ENCODE measurements around the gene RGS7. TPM values are rescaled to one million over a fixed set of nuclear protein-coding genes. Genes with fewer than 3 reads are reported as not detected.
A peak's percentile ranks its signal among the peaks of the same experiment; 100 is the strongest.

RGS7 gene
- total and polyA plus RNA-seq, 2 of the 8 experiments (the other 6 are each of a cell fraction or from before 2014, with no cell fraction given), result 1.6 to 3.0 TPM

DNA sequence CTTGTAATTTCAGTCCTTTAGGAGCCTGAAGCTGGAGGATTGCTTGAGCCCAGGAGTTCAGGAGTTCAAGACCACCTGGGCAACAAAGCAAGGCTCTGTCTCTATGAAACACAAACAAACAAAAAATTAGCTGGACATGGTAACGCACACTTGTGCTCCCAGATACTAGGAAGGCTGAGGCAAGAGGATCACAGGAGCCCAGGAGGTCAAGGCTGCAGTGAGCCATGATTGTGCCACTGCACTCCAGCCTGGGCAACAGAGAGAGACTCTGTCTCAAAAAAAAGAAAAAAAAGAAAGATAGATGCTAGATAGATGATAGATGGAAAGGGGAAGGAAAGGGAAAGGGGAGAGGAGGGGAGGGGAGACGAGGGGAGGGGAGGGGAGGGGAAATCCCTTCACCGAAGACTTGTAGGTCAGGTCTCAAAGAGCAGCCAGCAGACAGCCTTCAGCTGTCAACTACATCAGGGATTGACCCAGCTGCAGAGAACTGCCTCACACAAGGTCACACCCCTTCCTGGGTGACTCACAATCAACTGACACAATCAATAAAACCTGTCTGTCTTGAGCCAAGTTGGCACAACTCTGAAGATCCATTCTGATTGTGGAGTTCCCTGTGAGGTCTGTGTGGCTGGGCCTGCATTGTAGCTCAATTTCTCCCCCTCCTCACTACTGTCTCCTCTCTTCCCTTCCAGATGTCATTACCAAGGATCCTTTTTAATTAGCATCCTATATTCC lies 200.6 kb downstream of the RGS7 start:
- Histone ChIP-seq H4K8ac (ENCODE audit: extremely low read depth, insufficient read depth, low read length) (no peak overlapping the region), H2BK5ac (ENCODE audit: low read depth, low read length) (no peak overlapping the region; the same call in 1 of the 2 replicates), H3K27ac (ENCODE audit: low read depth, low read length) (no peak overlapping the region), H2BK15ac (ENCODE audit: low read length) (0 out of 2 replicates have a peak overlapping the region, but pooled peaks have one; percentile 10), H3K18ac (ENCODE audit: extremely low read depth, low read length) (no peak overlapping the region), H4K91ac (replicated peaks; ENCODE audit: insufficient read length, low read length) (no peak overlapping the region), H2AK5ac (ENCODE audit: low read depth, low read length) (no peak overlapping the region), H3K79me2 (ENCODE audit: control insufficient read depth in 1 of 2, insufficient read depth in 2 of 2, low read length in 2 of 2) (no peaks in the 10 kb centered on the region), H4K5ac (ENCODE audit: insufficient read length, low read depth, low read length) (no peak overlapping the region), H4K20me1 (replicated peaks in 1 of 2; ENCODE audit: control insufficient read depth in 1 of 2, insufficient read depth in 2 of 2, low read length in 2 of 2) (no peaks in the 10 kb centered on the region), H3K14ac (ENCODE audit: insufficient read length) (no peak overlapping the region), H3K9me3 (ENCODE audit: insufficient read depth in 2 of 2, low read depth in 1 of 2, low read length in 1 of 2) (no peaks in the 10 kb centered on the region), H2BK120ac (replicated peaks; ENCODE audit: low read depth, low read length) (no peak overlapping the region), H3K4me2 (ENCODE audit: insufficient read depth in 1 of 2, low read depth in 2 of 2, low read length in 2 of 2) (no peak overlapping the region), H3K79me1 (ENCODE audit: low read depth, low read length) (no peaks in the 10 kb centered on the region), H2AFZ (ENCODE audit: low read length) (no peak overlapping the region), H3K23ac (ENCODE audit: insufficient read length) (no peak overlapping the region), H2BK20ac (ENCODE audit: low read length) (no peak overlapping the region), H3K27me3 (replicated peaks in 1 of 4; ENCODE audit: control insufficient read depth in 3 of 4, extremely low read depth in 1 of 4, insufficient read depth in 3 of 4, low read length in 3 of 4) (no peaks in the 10 kb centered on the region), H3K4me3 (ENCODE audit: extremely low read depth in 1 of 4, insufficient read depth in 2 of 4, low read depth in 3 of 4, low read length in 4 of 4) (no peak overlapping the region), H2BK12ac (ENCODE audit: low read depth, low read length) (no peak overlapping the region), H3K4me1 (replicated peaks in 1 of 4; ENCODE audit: control insufficient read depth in 3 of 4, insufficient read depth in 4 of 4, low read length in 3 of 4) (no peaks in the 10 kb centered on the region), H3K23me2 (ENCODE audit: low read depth, low read length) (no peaks in the 10 kb centered on the region), H3K4ac (replicated peaks; ENCODE audit: insufficient read length, low read depth, low read length) (no peak overlapping the region), H3K36me3 (ENCODE audit: control insufficient read depth in 2 of 4, insufficient read depth in 4 of 4, low read length in 3 of 4) (no peaks in the 10 kb centered on the region), H3K56ac (replicated peaks; ENCODE audit: insufficient read length, low read depth, low read length) (no peak overlapping the region), H3K9ac (replicated peaks in 1 of 4; ENCODE audit: extremely low read depth in 1 of 4, low read depth in 3 of 4, low read length in 3 of 4) (no peak overlapping the region)
- DNase-seq (ENCODE audit: low read depth in 1 of 2, low spot score in 2 of 2) (no peak), FAIRE-seq (no peak)
- ChIA-PET CTCF (ENCODE audit: partially characterized antibody) (interaction anchor here (0.7 to 2.5 kb wide), 4 partner anchors 17 to 250 kb away, joined by 3 to 9 read pairs (median 6); no protein-coding TSS in a partner anchor), POLR2A (ENCODE audit: partially characterized antibody) (interaction anchor here (1.1 kb wide), 1 partner anchor 20 kb away, joined by 3 read pairs; no protein-coding TSS in a partner anchor)
- no CpG with 5 or more reads among the region's 3 CpGs for WGBS, 2 experiments (ENCODE audit: extremely low coverage in 1 of 2, insufficient coverage in 1 of 2, insufficient read length in 1 of 2, insufficient replicate concordance in 2 of 2, low coverage in 1 of 2, low lambda C conversion rate in 2 of 2, missing lambda C conversion rate in 1 of 2)
- TF ChIP-seq SIN3A (conservative IDR thresholded peaks at IDR 0.05 in 1 of 2, IDR thresholded peaks at IDR 0.05 in 1 of 2; ENCODE audit: low read depth in 1 of 2, low read length in 2 of 2) (no peak), JUND (IDR thresholded peaks at IDR 0.05; ENCODE audit: low read length) (no peak), SAP30 (IDR thresholded peaks at IDR 0.05; ENCODE audit: insufficient read depth, insufficient replicate concordance, low read length) (no peak), RNF2 (IDR thresholded peaks at IDR 0.05; ENCODE audit: borderline replicate concordance, low read depth, low read length, missing control alignments, poor library complexity, severe bottlenecking) (no peak), SP4 (IDR thresholded peaks at IDR 0.05; ENCODE audit: low read length) (no peak), BCL11A (IDR thresholded peaks at IDR 0.05; ENCODE audit: low read depth in 2 of 2, low read length in 2 of 2) (no peak)
